Body of pancreas (tissue), 4 donors: ENCODE data around the gene GPR18. TPM values are rescaled to one million over a fixed set of nuclear protein-coding genes. Genes with fewer than 3 reads are reported as not detected.

Experiments used
- ATAC-seq: fragments of 150-250 bp; one replicate; pipeline ENCODE4 v1.9.1; 2016
- DNase-seq, 4 donors: peaks; one replicate each; pipeline ENCODE4 v3.0.0-alpha.2; 2019
- H3K27ac ChIP-seq, 4 donors: fragments of 200-600 bp; sonication (generic); 1 replicate in 3 of 4; 2 replicates in 1 of 4; pipeline versions ENCODE4 v1.5.1 to v1.6.1; 2016 to 2019; ENCODE audit warnings: mild to moderate bottlenecking in 1 of 4, mixed read lengths in 1 of 4, moderate library complexity in 1 of 4
- H3K27me3 ChIP-seq, 2 donors: fragments of 200-600 bp; sonication (generic); one replicate each; pipeline ENCODE4 v1.6.0; 2016; ENCODE audit warnings: mild to moderate bottlenecking in 1 of 2
- H3K36me3 ChIP-seq, 2 donors: fragments of 200-600 bp; sonication (generic); replicated peaks in 1 of 2; 2 replicates each; pipeline ENCODE4 v1.5.1; 2016; ENCODE audit warnings: low read depth in 2 of 2; ENCODE audit not compliant: insufficient read depth in 1 of 2
- H3K4me1 ChIP-seq: fragments of 200-600 bp; sonication (generic); one replicate; pipeline ENCODE4 v1.6.0; 2016
- H3K4me3 ChIP-seq, 2 donors: fragments of 200-600 bp; sonication (generic); 1 replicate in 1 of 2; 2 replicates in 1 of 2; pipeline ENCODE4 v1.5.1; 2016 to 2019
- H3K9me3 ChIP-seq, 3 donors: fragments of 200-600 bp; sonication (generic); 1 replicate in 2 of 3; 2 replicates in 1 of 3; pipeline ENCODE4 v1.5.1; 2016
- POLR2A ChIP-seq, 3 donors: fragments of 450-650 bp; IDR thresholded peaks; one replicate each; pipeline ENCODE4 v1.6.1; 2016; ENCODE audit warnings: antibody characterized with exemption in 3 of 3, mild to moderate bottlenecking in 2 of 3
- WGBS, 2 donors: methylation state at CpG; one replicate each; pipeline ENCODE4 v1.1.5; 2017; 5-methylcytosine and 5-hydroxymethylcytosine counted together
- intact Hi-C: fragments of 100-400 bp; cut with DNase I; formaldehyde crosslinking; loops from one replicate; pipeline ENCODE4 v1.15.1; 2023
- total RNA-seq, 2 donors: library from RNA; depleted of rRNA; stranded (reverse); fragments of >200 nt; gene quantifications; one replicate each; pipeline ENCODE4 v1.1.0, GENCODE V29; 2016
- TF ChIP-seq, protein P1 (sequence below), 7 experiments: fragments of 450-650 bp in 4 of 7; fragments of 200-600 bp in 3 of 7; sonication (generic) in 3 of 7; IDR thresholded peaks; one replicate each; pipeline ENCODE4 v1.5.1; 2016 to 2019; ENCODE audit warnings: antibody characterized with exemption in 7 of 7

GPR18 gene
- total RNA-seq, 2 donors from 2014 or later, result not detected

DNA sequence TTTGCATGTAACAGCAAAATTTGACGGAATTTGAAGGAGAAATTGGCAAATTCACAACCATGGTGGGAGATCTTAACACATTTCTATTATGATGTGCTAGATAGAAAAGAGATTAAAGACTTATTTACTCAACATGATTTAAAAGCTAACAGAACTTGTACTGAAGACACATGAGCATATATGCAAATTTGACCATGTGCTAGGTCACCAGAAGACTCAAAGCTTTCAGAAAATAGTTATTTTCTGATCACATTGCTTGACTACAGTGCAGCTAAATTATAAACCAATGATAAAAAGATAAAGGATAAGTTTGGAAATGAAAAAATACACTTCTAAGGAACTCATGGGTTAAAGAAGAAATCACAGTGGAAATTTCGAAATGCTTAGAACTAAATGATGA, 39.9 kb upstream of the GPR18 start:
- no peak for ATAC-seq
- Histone ChIP-seq H3K27ac (no peak overlapping the region), H3K4me1 (no peaks in the 10 kb centered on the region), H3K27me3 (no peaks in the 10 kb centered on the region), H3K9me3 (no peaks in the 10 kb centered on the region), H3K4me3 (no peak overlapping the region), H3K36me3 (no peaks in the 10 kb centered on the region)
- TF ChIP-seq POLR2A (IDR thresholded peaks at IDR 0.05), result no peak
- TF ChIP-seq, protein P1, sequence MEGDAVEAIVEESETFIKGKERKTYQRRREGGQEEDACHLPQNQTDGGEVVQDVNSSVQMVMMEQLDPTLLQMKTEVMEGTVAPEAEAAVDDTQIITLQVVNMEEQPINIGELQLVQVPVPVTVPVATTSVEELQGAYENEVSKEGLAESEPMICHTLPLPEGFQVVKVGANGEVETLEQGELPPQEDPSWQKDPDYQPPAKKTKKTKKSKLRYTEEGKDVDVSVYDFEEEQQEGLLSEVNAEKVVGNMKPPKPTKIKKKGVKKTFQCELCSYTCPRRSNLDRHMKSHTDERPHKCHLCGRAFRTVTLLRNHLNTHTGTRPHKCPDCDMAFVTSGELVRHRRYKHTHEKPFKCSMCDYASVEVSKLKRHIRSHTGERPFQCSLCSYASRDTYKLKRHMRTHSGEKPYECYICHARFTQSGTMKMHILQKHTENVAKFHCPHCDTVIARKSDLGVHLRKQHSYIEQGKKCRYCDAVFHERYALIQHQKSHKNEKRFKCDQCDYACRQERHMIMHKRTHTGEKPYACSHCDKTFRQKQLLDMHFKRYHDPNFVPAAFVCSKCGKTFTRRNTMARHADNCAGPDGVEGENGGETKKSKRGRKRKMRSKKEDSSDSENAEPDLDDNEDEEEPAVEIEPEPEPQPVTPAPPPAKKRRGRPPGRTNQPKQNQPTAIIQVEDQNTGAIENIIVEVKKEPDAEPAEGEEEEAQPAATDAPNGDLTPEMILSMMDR (IDR thresholded peaks at IDR 0.05), result no peak
- DNase-seq, result no peak
- 75 to 79% methylated on average over 2 of the region's 2 CpGs for WGBS, 2 donors
- intact Hi-C loops, result no loop called here

- Histone ChIP-seq H3K27ac (peak overlapping the region in 1 of 4 donors; percentile 12), H3K9me3 (no peaks in the 10 kb centered on the region), H3K36me3 (no peaks in the 10 kb centered on the region), H3K4me3 (no peak overlapping the region), H3K4me1 (no peaks in the 10 kb centered on the region), H3K27me3 (no peaks in the 10 kb centered on the region)
- ATAC-seq (no peak), DNase-seq (no peak)
- intact Hi-C loops, result no loop called here
- TF ChIP-seq POLR2A (IDR thresholded peaks at IDR 0.05), result no peak
- TF ChIP-seq, protein P1 (IDR thresholded peaks at IDR 0.05), result no peak
Observed at GRCh38 chr13:99297331-99297730, 39.2 kb upstream of the GPR18 start.

DNA sequence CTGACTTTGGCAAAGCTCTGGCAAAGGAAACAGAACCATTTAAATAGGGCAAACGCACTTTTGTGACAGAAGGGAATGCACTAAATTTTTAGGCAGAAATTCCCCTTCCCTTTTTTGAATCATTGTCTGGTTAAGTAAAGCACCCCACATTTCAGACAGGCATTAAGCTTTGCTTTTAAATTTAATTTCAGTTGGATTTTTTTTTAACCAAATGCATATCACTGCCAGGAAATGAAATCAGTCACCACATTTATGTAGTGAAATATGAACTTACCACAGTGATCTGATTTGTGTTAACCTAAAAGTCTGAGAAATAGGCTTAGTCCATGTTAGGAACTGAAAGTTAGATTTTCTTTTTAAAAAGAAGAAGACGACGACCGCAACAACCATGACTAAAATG, 38.2 kb upstream of the GPR18 start:
- WGBS, 2 donors, result 84 to 85% methylated on average over 4 of the region's 4 CpGs
- Histone ChIP-seq H3K36me3 (no peaks in the 10 kb centered on the region), H3K27ac (peak overlapping the region in 1 of 4 donors; percentile 12), H3K4me3 (no peak overlapping the region), H3K4me1 (no peaks in the 10 kb centered on the region), H3K27me3 (no peaks in the 10 kb centered on the region), H3K9me3 (no peaks in the 10 kb centered on the region)
- DNase-seq (no peak), ATAC-seq (no peak)
- intact Hi-C loops, result no loop called here
- no peak for TF ChIP-seq POLR2A (IDR thresholded peaks at IDR 0.05)
- TF ChIP-seq, protein P1 (IDR thresholded peaks at IDR 0.05), result no peak

DNA sequence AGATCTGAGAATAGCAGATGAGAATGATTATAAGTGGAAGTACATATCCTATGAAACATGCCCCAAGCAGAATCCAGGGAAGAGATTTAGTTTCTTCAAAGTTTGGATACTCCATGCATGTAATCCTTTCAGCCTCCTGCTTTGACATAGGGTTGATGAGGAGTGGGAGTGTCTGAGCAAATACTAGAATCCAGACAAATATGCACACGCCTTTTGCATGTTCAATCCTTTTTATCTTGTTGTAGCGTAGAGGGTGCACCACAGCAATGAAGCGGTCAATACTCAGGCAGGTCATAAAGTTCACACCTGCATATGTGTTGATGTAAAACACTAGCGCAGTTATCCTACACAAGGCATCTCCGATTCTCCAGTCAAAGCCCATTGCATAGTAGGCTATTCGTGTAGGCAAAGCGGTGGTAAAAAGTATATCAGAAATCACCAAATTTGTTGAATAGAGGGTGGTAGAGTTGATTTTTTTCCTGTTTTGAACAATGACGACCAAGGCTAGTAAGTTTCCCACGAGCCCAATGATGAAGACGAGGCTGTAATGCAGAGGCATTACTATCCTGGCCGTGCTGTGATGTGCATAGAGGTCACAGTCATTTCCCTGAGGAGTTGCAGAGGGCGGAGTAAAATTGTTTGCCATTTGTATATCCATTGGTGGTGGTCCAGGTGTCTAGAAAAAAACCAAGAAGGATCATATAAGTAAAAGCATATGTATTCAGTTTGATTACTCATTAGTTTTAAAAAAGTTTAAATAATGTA, 37.5 kb upstream of the GPR18 start:
- TF ChIP-seq, protein P1 (IDR thresholded peaks at IDR 0.05), result no peak
- no peak for TF ChIP-seq POLR2A (IDR thresholded peaks at IDR 0.05)
- DNase-seq, result no peak
- H3K36me3 ChIP-seq, result no peaks in the 10 kb centered on the region
- intact Hi-C loops, result no loop called here
- no peak overlapping the region for H3K4me3 ChIP-seq
- H3K4me1 ChIP-seq, result no peaks in the 10 kb centered on the region
- 96 to 97% methylated on average over 12 of the region's 12 CpGs for WGBS, 2 donors
- no peak overlapping the region for H3K27ac ChIP-seq
- no peaks in the 10 kb centered on the region for H3K9me3 ChIP-seq
- H3K27me3 ChIP-seq, result no peaks in the 10 kb centered on the region
- no peak for ATAC-seq

DNA sequence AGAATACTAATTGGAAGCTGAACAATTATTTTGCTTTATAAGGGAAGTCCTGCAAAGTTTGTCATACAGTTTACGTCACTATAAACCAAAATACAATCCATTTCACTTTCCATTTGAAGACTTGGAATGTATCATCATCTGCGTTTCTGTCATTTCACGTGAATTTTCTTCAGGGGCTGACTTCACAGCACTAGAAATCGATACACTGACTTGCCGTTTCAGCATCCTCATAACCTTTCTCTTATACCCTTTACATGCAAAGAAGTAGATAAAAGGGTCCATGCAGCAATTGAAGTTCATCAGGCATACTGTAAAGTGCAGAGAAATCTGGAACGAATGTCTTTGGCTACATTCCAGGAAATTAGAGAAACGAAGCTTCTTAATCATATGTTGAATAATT, 36.8 kb upstream of the GPR18 start:
- no peaks in the 10 kb centered on the region for H3K36me3 ChIP-seq
- no peaks in the 10 kb centered on the region for H3K4me1 ChIP-seq
- H3K9me3 ChIP-seq, result no peaks in the 10 kb centered on the region
- H3K27ac ChIP-seq, result no peak overlapping the region
- 81 to 86% methylated on average over 7 of the region's 7 CpGs for WGBS, 2 donors
- ATAC-seq (no peak), DNase-seq (no peak)
- no peaks in the 10 kb centered on the region for H3K27me3 ChIP-seq
- TF ChIP-seq POLR2A (IDR thresholded peaks at IDR 0.05), result no peak
- TF ChIP-seq, protein P1 (IDR thresholded peaks at IDR 0.05), result no peak
- H3K4me3 ChIP-seq, result no peak overlapping the region
- intact Hi-C loops, result no loop called here
